GM10248 (cell line): ENCODE data around the gene SLC2A4RG.

ENCODE experiments used
- CTCF ChIA-PET: fragments of 300-600 bp; sonication (Branson Sonifier 250); formaldehyde crosslinking; extraction: SDS; loops from one replicate; lab custom pipeline; 2021; ENCODE audit warnings: antibody characterized with exemption; lab: Yijun Ruan, JAX
- POLR2A ChIA-PET: fragments of 350-650 bp; sonication (Branson Sonifier 250); formaldehyde crosslinking; extraction: SDS; loops from one replicate; lab custom pipeline; 2020; ENCODE audit warnings: antibody characterized with exemption; lab: Yijun Ruan, JAX
- DNase-seq: peaks from one replicate; pipeline ENCODE4 v3.0.0; 2012; ENCODE audit errors: extremely low spot score
- TF ChIP-seq, protein P1 (sequence below): IDR thresholded peaks from 2 replicates; pipeline ENCODE4 v1.5.1; 2012; ENCODE audit warnings: mild to moderate bottlenecking, low read depth; ENCODE audit errors: extremely low read depth, missing control alignments, control extremely low read depth

The SLC2A4RG gene

GRCh38 chr20:63785691-63786131 lies 46.1 kb downstream of the SLC2A4RG start:
- CTCF ChIA-PET, result interaction anchor here (0.6 to 3.7 kb wide), 31 partner anchors 9 to 284 kb away, joined by 3 to 23 read pairs (median 4); partner anchors contain the start of genes ARFRP1, PTK6, TPD52L2 and ZGPAT
- POLR2A ChIA-PET, result no interaction called here
- no peak for DNase-seq
- TF ChIP-seq, protein P1, sequence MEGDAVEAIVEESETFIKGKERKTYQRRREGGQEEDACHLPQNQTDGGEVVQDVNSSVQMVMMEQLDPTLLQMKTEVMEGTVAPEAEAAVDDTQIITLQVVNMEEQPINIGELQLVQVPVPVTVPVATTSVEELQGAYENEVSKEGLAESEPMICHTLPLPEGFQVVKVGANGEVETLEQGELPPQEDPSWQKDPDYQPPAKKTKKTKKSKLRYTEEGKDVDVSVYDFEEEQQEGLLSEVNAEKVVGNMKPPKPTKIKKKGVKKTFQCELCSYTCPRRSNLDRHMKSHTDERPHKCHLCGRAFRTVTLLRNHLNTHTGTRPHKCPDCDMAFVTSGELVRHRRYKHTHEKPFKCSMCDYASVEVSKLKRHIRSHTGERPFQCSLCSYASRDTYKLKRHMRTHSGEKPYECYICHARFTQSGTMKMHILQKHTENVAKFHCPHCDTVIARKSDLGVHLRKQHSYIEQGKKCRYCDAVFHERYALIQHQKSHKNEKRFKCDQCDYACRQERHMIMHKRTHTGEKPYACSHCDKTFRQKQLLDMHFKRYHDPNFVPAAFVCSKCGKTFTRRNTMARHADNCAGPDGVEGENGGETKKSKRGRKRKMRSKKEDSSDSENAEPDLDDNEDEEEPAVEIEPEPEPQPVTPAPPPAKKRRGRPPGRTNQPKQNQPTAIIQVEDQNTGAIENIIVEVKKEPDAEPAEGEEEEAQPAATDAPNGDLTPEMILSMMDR, result no peak

GRCh38 chr20:63787302-63787701 lies 47.7 kb downstream of the SLC2A4RG start:
- TF ChIP-seq, protein P1, result no peak
- DNase-seq, result no peak
- ChIA-PET POLR2A (no interaction called here), CTCF (interaction anchor here (1.0 to 3.7 kb wide), 13 partner anchors 9 to 291 kb away, joined by 3 to 23 read pairs (median 5); partner anchors contain the start of genes LIME1 and TPD52L2)

GRCh38 chr20:63787749-63788148 lies 48.2 kb downstream of the SLC2A4RG start:
- POLR2A ChIA-PET, result no interaction called here
- CTCF ChIA-PET, result interaction anchor here (1.0 to 3.7 kb wide), 9 partner anchors 12 to 249 kb away, joined by 3 to 23 read pairs (median 5); partner anchors contain the start of genes LIME1 and TPD52L2
- no peak for DNase-seq
- TF ChIP-seq, protein P1, result no peak

DNA sequence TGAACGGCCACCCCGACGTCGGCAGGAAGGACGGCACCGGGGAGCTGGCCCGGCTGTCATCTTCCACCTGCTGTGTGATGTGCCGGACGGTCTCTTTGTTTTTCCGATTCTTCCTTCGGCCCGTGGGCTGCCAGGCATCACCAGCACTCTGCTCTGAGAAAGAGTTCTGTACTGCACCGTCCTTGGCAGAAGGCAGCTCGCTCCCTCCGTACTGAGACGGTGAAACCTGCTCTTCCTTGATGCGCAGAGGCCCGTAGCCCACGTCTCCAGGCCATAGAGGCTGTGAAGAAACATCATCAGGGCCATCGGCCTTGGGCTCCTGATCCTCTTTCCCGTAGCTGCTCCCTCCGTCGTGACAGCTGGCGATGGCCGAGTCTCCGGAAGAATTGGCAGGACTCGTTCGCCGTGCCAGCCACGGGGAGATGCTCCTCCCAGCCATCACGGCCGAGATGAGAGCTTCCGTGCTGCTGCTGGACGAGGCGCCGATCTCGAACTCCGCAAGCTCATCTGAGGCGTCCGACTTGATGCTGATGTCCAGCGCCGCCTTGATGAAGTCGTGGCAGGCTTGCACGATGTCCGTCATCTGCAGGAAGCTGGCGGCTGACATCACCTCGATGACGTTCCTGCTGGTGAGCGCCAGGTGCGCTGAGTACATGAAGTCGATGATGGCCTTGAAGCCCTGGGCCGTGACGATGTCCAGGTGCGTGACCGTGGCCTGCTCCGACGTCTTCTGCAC lies 50.4 kb downstream of the SLC2A4RG start:
- DNase-seq, result no peak
- POLR2A ChIA-PET, result no interaction called here
- CTCF ChIA-PET, result interaction anchor here (0.7 kb wide), 2 partner anchors 9 to 252 kb away, joined by 3 to 4 read pairs; no protein-coding TSS in a partner anchor
- TF ChIP-seq, protein P1, result no peak

GRCh38 chr20:63790572-63791168 lies 51.1 kb downstream of the SLC2A4RG start:
- CTCF ChIA-PET, result interaction anchor here (1.1 to 1.5 kb wide), 3 partner anchors 10 to 149 kb away, joined by 3 to 4 read pairs (median 3); no protein-coding TSS in a partner anchor
- TF ChIP-seq, protein P1, result no peak

GRCh38 chr20:63791497-63792156 lies 52.1 kb downstream of the SLC2A4RG start:
- no peak for DNase-seq
- TF ChIP-seq, protein P1, result no peak
- ChIA-PET POLR2A (interaction anchor here (0.6 kb wide), 1 partner anchor 262 kb away, joined by 3 read pairs; no protein-coding TSS in a partner anchor), CTCF (interaction anchor here (0.8 to 1.5 kb wide), 4 partner anchors 9 to 295 kb away, joined by 3 to 4 read pairs (median 3); no protein-coding TSS in a partner anchor)

More at GRCh38 chr20:63790572-63791168, 51.1 kb downstream of the SLC2A4RG start:
- POLR2A ChIA-PET, result no interaction called here
- DNase-seq, result no peak
